Measurements from ENCODE around the gene PRR9.
"Not testable (repeated sequence)": the region's sequence is repeated elsewhere in the genome, so short reads cannot be mapped to it uniquely, and the experiment has no call there.

PRR9 gene, protein sequence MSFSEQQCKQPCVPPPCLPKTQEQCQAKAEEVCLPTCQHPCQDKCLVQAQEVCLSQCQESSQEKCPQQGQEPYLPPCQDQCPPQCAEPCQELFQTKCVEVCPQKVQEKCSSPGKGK

DNA sequence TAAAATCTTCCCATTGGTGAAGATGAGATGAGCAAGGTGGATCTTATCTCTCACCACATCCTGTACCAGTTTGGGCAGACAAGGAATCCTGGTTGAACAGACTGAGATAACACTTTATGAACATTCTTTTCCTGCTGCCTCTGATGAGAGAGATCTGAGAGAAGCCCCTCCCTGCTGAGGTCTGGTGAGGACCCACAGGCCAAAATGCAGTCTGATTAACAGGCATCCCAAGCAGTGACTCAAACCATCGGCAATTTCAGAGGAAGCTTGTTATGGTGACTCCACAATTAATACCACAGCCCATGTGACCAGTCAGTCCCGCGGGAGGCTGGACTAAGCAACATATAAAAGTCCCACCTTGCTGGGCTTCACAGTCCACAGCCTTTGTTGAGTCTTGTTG lies at the start of gene PRR9:
Gene PRR9 (plus strand): TSS at position 373 of the 400 bp plus-strand sequence. CDS start 561 bp downstream, outside the sequence.
- DNase-seq (ENCODE audit: low read depth), result no peak

DNA sequence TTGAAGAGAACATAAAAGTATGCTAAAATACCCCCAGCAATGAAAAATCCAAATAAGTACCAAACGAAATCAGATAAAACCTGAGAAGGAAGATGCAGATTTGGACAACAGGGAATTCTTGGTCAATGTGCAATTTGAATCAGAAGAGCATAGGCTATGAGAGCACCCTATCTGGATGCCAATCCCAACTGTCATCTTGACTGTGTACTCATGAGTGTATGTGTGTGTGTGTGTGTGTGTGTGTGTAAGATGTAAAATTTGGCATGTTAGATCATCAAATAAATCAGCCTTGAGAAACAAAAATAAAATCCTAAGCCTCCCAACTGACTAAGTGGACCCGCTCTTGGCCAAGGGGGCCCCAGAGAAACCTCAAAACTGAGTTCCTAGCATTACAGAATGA lies 48.7 kb upstream of the PRR9 start:
- no peak for DNase-seq (ENCODE audit: low read depth)

DNA sequence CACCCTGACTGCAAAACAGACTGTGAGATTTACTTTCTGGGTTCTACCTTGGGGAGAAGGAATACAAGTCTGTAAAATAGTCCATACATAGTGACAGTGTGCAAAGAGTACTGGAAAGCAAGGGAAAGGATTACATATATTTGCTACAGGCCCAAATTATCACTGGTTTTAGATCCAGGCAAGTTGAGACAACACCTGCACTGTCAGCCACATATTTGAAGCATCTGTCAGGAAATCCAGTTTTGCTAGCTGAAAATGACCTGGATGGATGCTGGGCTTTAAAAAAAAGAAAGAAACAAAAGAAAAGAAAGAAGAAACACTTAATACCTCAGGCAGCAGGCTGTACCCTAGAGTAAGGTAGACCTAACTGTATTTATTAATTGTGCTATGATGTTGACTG lies 42.8 kb upstream of the PRR9 start:
- no peak for DNase-seq (ENCODE audit: low read depth)

DNA sequence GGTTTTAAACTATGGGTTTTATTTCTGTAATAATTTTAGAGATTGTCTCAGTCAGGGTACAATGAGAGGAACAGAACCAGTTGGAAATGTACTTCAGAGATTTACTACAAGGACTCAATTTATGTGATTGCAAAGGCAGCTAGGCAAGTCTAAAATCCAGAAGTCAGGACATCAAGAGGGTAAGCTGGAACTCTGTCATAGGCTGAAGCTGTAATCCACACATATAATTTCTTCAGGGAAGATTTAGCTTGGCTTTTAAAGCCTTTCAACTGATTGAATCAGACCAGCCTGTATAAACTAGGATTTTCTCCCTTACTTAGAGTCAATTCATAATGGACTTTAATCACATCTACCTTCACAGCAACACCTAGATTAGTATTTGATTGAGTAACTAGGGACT lies 38.5 kb upstream of the PRR9 start:
- no peak for DNase-seq (ENCODE audit: low read depth)

DNA sequence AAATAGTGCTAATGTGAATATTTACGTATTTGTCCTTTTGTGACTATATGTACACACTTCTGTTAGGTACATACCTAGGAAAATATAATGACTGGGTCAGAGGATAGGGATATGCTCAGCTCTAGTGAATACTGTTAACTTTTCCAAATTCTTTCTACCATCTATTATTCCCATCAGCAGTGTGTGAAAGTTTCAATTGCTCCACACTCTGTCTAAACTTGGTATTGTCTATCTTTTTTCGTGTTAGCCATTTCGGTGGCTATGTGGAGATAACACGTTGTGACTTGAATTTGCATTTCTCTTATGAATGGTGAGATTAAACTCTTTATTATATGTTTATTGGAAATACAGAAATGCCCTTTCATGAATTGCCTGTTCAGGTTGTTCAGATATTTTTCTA lies 36.8 kb upstream of the PRR9 start:
- no peak for DNase-seq (ENCODE audit: low read depth)

DNA sequence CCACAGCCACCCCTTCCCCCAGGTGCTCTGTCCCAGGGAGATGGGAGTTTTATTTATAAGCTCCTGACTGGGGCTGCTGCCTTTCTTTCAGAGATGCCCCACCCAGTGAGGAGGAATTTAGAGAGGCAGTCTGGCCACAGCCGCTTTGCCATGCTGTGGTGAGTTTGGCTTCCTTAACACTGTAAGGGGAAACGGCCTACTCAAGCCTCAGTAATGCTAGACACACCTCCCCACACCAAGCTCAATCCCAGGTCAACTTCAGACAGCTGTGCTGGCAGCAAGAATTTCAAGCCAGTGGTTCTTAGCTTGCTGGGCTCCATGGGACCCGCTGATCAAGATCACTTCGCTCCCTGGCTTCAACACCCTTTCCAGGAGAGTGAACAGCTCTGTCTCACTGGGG lies 29.1 kb upstream of the PRR9 start:
- DNase-seq (ENCODE audit: low read depth), result not testable (repeated sequence)

DNA sequence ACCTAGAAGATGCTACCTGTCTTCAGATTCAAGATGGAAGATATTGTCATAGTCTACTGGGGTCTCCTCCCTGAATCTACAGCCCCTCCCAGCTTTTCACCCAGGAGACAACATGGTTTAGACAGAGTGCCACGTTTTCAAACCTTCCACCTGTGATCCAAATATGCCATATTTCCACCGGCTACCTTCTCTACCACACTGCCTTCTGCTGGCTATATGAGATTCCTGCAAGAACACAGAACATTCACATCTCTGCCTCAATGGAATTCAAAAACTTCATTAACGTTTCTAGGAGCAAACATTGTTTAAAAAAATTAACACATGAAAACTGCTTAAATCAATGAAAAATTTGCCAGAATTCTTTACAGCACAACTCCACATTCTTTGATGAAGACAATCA lies 27.0 kb upstream of the PRR9 start:
- no peak for DNase-seq (ENCODE audit: low read depth)

DNA sequence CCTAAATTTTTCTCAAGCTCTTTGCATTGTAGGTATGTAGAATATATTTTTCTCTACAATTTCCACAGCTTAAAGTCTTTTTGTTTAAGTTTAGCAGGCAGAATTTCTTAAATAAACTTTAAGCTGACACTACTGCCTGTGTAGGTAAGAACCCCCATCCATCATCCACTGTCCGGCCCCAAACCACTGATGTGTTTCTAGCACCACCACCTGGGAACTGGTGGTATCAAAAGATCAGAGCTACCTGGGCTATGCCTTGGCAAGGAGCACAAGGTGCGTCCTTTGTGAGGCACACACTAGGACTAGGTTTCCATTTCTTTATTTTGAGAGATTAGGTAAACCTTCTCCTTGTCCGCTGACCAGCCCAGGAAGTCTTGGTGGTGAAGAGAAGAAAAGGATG lies 24.7 kb upstream of the PRR9 start:
- DNase-seq (ENCODE audit: low read depth), result no peak

DNA sequence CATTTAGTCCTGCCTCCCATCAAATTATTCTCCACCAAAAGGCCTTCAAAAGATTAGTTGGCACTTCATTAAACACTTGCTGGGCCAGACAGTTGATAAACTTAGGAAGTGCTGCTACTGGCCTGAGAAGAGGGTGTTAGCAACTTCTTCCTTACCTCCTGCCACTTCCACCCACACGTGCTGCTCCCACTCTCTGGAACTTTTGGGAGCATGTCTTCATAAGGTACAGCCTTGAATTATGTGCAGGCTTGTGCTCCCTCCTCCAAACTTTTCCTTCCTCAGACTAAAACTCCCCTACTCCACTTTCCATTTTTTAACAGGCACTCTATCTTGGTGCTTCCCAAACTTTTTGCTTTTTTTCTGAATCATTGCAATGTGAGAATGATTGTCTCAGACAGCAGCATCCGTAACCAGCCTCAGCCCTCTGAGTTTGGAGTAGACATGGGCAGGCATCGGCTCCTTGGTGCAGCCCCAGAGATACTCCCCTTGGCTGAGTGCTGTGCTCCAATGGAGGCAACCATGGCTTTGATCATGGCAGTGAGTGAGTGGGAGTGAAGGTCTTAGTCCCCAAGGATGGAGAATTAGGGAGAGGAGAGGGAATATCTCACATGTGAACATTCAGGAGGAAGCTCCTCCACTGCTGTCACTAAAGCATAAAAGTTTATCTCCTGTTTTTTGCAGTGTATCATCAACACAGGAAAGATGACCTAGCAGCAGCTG lies 22.9 kb upstream of the PRR9 start:
- DNase-seq (ENCODE audit: low read depth), result no peak

DNA sequence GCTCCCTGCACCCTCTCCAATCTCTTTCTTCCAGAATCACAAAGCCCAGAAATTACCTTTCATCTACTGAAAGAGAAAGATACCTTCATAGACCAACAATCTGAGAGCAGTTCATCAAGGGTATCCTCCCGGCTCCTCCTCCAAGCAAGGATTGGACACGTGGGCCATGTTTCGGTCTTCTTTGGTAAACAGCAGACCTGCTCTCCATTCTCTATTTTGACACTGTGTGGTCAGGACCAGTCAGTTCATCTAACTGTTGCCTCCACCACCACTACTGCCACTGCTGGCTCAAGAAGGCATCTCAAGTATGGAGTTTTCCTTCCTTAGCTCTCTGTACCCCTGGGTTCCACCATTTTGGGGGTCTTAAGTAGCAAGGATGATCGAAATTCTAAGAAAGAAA lies 22.2 kb upstream of the PRR9 start:
- DNase-seq (ENCODE audit: low read depth), result no peak

DNA sequence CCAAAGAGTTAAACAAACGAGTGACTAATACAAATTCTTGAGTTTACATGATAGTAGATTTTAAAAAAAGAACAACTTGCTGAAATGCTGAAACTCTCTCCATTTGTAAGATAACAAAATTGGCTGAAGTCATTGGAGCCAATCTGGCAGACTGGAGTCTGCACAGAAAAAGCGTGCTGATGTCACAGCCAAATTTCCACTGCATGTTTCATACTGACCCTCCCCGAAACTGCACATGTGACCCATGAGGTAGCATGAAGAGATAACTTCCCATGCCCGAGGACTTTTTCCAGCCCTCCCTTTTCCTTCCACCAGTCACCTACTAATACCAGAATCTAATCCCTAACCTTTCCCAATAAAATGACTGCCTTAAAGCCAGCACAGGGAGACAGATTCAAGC lies 15.4 kb upstream of the PRR9 start:
- DNase-seq (ENCODE audit: low read depth), result no peak

DNA sequence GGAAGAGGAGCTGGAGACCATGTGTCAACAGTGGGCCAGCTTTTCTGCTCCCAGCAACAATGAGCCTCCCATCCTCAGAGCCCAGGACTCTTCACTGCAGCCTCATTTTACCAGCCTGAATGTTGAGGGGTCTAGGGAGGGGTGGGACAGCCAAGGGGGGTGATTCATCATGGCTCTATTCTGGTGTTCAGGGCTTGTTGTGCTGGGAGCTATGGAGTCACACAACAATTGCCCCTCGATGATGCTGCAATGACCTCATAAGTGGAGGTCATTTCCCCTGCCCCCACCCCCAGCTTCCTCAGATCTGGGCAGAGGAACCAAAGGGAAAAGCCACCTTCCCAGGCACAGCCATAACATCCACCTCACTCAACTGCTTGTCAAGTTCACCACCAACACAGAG lies 14.3 kb upstream of the PRR9 start, which contains the start of gene LELP1:
Gene LELP1 (plus strand): TSS at position 301 of the 400 bp plus-strand sequence. CDS start 1,278 bp downstream, outside the sequence.
- no peak for DNase-seq (ENCODE audit: low read depth)

DNA sequence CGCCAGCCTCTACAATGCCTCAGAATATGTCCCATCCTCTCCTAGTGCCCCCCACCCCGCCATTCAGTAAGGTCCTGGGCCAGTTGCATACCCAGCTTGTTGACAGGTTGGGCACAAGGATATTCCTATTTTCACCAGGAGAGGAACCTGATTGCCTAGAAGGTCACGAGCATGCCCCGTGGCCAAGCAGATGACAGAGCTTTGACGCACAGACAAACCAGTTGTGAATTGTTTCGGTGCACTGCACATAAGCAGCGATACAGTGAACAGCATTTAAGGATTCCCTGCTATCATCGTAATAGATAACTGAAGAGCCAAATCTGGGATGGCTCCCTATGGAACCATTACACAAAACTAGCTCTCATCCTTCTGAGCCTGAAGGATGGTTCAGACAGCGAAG lies 10.8 kb upstream of the PRR9 start:
- no peak for DNase-seq (ENCODE audit: low read depth)

DNA sequence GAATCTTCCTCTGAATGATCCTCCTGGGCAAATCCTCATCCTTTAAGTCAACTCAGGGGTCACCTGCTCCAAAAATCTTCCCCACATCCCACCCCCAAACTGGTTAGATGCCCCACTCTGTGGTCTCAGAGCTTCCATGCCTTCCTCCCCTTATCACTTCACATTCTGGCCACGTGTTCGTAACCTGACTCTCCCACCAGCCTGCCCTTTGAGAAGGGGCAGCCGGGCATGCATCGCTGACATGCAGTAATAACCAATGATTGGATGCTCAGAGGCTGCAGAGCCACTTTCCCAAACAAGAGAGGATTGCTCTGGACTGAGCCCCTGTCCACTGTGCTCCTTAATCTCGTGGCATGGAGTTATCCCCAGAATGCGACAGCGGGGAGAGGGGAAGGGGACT lies 7.2 kb upstream of the PRR9 start:
- DNase-seq (ENCODE audit: low read depth), result no peak

DNA sequence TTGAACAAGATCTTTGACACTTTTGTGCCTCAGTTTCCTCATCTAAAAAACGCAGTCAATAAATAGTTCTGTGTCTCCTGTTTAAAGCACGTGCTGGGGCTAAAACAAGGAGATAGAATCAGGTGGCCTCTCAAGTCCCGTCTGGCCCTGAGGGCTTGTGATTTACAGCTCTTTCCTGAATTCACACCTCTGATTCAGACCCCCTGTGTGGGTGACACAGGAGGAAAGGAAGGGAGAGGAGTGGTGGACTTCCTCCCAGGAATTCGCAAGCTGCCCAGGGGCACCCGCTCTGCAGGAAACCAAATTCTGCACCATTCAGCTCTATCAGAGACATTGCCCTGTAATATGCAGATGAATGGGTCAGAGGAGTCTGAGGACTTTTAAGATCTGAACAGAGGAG lies 5.2 kb upstream of the PRR9 start:
- DNase-seq (ENCODE audit: low read depth), result no peak

DNA sequence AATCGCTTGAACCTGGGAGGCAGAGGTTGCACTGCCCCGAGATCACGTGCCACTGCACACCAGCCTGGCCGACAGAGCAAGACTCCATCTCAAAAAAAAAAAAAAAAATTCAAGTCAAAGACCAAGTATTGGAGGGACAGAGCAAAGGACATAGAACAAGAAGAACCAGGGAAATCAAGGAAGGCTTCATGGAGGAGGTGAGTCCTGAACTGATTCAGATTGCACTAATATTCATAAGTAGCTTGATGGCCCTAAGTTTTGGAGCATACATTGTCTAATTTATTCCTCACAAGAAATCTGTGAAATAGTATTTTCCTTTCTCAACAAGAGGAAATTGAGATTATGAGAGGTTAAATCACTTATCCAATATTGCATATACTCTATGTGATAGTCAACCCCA lies 3.9 kb upstream of the PRR9 start:
- DNase-seq (ENCODE audit: low read depth), result no peak

DNA sequence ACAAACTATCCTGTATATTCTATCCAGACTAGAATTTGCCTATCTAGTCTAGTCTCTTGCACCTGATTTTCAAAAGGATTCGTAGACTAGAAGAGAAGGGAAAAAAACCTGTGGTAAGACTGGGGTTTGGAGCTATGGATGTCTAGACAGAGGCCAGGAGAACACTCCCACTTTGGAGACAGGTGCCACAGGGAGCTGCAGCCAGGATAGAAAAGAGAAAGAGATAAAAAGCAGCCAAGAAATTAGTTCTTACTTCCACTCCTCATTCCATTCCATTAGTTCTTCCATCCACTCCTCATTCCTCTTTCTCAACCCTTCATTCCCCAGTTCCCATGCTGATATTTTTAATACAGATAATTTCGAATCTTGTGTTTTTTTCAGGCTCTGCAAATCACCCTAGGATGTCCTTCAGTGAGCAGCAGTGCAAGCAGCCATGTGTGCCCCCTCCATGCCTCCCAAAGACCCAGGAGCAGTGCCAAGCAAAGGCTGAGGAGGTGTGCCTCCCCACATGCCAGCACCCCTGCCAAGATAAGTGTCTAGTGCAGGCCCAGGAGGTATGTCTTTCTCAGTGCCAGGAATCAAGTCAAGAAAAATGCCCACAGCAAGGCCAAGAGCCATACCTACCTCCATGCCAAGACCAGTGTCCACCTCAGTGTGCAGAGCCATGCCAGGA lies 496 bp downstream of the PRR9 start:
- DNase-seq (ENCODE audit: low read depth), result no peak

DNA sequence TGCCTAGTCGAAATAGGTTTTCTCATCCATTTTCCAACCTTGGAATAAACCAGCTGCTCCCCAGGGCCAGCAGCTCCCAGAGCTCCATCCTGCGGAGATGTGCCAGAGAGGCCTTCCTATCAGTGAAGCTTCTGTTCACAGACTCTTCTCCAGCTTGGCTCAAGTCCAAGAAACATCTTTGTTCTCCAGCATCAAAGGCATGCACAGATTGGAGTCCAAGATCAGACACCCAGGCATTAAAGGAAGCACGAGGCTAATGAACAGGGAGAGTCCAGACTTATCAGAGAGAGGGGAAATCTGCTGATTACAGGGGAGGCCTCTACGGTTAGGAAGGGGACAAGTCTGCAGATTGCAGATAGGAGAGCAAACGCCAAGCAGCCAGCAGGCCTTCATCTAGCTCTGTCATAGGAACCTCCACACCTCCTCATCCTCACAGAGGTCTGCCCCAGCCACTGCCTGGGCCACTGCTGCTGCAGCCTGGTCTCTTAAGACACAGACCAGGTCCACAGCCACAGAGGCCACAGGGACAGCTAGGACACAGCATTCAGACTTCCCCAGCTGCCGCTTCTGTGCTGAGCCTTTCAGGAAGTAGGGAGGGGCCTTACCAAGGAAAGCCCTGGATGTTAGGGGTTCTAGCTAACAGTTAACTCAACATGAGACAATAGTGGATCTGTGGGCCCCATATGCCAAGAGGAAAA lies 3.4 kb downstream of the PRR9 start:
- no peak for DNase-seq (ENCODE audit: low read depth)

DNA sequence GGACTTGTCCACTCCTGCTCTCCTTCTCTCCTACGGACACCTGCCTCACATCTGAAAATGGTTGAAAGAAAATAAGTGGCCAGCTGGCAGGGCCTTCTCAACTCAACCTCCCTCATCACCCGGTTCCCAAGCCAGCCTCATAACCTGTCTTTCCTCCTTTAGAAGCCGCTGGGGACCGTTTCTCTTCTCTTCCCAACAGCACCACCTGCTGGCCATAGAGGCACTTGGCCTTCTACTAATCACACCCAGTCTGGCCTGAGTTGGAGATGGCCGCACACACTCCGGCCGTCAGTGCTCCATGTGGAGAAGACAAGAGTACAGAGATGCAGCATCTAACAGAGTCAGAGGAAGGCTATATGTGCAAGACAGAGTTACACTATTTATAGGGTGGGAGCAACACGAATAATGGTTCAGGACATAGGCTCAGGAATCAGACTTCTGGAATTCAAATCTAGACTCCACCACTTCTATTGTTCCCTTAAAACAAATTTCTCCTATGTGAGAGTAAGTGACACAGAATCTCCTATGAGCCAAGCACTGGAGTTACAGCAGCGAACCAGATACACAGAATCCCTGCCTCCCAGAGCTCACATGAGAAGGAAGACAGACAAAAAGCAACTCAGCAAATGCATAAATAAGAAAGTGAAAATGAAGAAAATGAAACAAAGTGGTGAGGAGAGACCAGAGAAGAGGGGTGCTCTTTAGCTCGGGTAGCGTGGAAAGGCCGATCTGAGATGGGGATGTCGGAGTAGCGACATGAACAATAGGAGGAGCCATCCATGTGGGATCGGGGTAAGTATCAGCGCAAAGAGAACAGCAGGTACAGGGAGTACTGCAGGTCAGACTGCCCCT lies 5.9 kb downstream of the PRR9 start:
- DNase-seq (ENCODE audit: low read depth), result peak; percentile 31

DNA sequence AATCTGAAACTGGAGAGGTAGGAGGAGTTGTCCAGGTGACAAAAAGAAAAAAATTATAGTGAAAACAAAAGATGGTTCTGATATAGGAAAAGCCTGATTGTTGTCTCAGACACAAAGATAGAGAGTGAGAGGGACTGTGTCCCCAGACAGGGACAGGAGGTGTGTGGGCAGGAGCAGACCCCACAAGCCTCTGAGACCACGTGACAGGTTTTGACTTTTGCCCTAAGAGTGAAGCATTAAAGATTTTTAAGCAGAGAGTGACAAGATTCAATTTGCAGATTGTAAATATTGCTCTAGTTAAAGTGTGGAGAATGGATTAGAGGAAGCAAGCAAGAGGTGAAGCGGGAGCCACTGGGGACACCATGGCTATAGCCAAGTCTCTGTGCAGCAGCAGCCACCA lies 10.4 kb downstream of the PRR9 start:
- DNase-seq (ENCODE audit: low read depth), result no peak

DNA sequence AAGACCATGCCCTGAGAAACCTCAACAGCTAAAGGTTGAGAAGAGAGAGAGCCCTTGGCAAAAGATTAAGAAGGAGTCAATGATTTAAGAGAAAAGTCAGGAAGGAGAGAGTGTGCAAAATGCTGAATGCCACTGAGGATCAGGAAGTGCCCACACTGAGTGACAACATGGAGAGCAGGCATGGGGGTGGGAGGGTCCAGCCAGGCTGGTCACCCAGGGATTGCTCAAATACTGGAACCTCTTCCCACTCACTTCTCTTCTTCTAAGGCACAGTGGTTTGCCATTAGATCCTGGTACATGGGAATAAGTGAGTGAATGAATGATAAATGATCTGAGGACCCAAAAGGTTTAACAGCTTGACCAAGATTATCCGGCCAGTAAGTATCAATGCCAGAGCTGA lies 11.1 kb downstream of the PRR9 start:
- no peak for DNase-seq (ENCODE audit: low read depth)

Data from activated T-cell treated with anti-CD3 and anti-CD28 coated beads for 1 hour (primary cell).